Activated T-cell treated with anti-CD3 and anti-CD28 coated beads, Interleukin-2, amount 50 U/mL, for 72 hours (primary cell): Measurements from ENCODE around the gene RND1. TPM values are rescaled to one million over a fixed set of nuclear protein-coding genes. Genes with fewer than 3 reads are reported as not detected.
A peak's percentile ranks its signal among the peaks of the same experiment; 100 is the strongest.
"Not testable (repeated sequence)": the region's sequence is repeated elsewhere in the genome, so short reads cannot be mapped to it uniquely, and the experiment has no call there.

Experiments used
- ATAC-seq, 2 donors: fragments of 150-1000 bp; cut with Tn5 transposase; replicated peaks in 1 of 2; 2 replicates each; pipeline ENCODE4 v1.10.0; 2021; ENCODE audit warnings: moderate library complexity in 2 of 2, mild to moderate bottlenecking in 1 of 2
- DNase-seq, 2 donors: peaks; one replicate each; pipeline ENCODE4 v3.0.0; 2021 to 2022; ENCODE audit warnings: mixed read lengths in 1 of 2
- H3K27ac Mint-ChIP-seq: one replicate; pipeline ENCODE4 v1.8.0; 2022; ENCODE audit warnings: mild to moderate bottlenecking, moderate library complexity, mixed read lengths
- H3K27me3 Mint-ChIP-seq: one replicate; pipeline ENCODE4 v1.8.0; 2022; ENCODE audit warnings: low read depth, mixed read lengths
- H3K36me3 Mint-ChIP-seq, 2 donors: one replicate each; pipeline ENCODE4 v1.8.0; 2022; ENCODE audit warnings: mixed read lengths in 2 of 2, mild to moderate bottlenecking in 1 of 2; ENCODE audit not compliant: insufficient read depth in 2 of 2
- H3K4me1 Mint-ChIP-seq: one replicate; pipeline ENCODE4 v1.8.0; 2022; ENCODE audit warnings: low read depth, mixed read lengths
- H3K4me3 Mint-ChIP-seq, 2 donors: one replicate each; pipeline ENCODE4 v1.8.0; 2022; ENCODE audit warnings: mild to moderate bottlenecking in 2 of 2, mixed read lengths in 2 of 2, moderate library complexity in 2 of 2
- H3K9me3 Mint-ChIP-seq, 2 donors: one replicate each; pipeline ENCODE4 v1.8.0; 2022; ENCODE audit warnings: mixed read lengths in 2 of 2
- total RNA-seq, 2 donors: library from RNA; stranded (reverse); gene quantifications; one replicate each; pipeline ENCODE4 v1.2.3, GENCODE V29; 2022

RND1 gene
- total RNA-seq, 2 donors from 2014 or later: 4.5 to 5.5 TPM

DNA sequence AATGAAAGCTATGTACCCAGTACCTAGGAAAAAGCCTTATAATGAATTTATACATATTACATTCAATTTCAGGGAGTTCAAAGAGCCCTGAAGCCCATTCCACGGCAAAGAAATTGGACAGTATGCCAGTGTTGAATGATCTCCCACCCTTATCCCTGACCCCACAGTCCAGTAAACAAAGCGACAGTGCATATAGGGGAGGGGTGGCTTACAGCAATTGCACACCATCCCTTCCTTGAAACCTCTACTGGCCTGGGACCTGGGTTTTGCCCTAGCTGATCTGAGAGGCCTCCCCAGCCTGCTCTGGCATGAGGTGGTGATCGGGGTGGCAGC, 17.3 kb upstream of the RND1 start:
- ATAC-seq: no peak

GRCh38 chr12:48882315-48882687, 16.6 kb upstream of the RND1 start:
- H3K27ac Mint-ChIP-seq: no peak overlapping the region
- no peak overlapping the region for H3K4me3 Mint-ChIP-seq
- H3K27me3 Mint-ChIP-seq: peaks cover 26% of the 10 kb centered on the region
- no peaks in the 10 kb centered on the region for H3K36me3 Mint-ChIP-seq
- no peak for ATAC-seq
- DNase-seq: no peak
- peaks cover 8% of the 10 kb centered on the region for H3K4me1 Mint-ChIP-seq
- H3K9me3 Mint-ChIP-seq: no peaks in the 10 kb centered on the region

More for the DNA sequence above, 17.3 kb upstream of the RND1 start:
- peaks cover 26% of the 10 kb centered on the region for H3K27me3 Mint-ChIP-seq
- DNase-seq: no peak
- H3K9me3 Mint-ChIP-seq: no peaks in the 10 kb centered on the region
- H3K27ac Mint-ChIP-seq: no peak overlapping the region
- H3K4me3 Mint-ChIP-seq: no peak overlapping the region
- no peaks in the 10 kb centered on the region for H3K36me3 Mint-ChIP-seq
- peaks cover 8% of the 10 kb centered on the region for H3K4me1 Mint-ChIP-seq

DNA sequence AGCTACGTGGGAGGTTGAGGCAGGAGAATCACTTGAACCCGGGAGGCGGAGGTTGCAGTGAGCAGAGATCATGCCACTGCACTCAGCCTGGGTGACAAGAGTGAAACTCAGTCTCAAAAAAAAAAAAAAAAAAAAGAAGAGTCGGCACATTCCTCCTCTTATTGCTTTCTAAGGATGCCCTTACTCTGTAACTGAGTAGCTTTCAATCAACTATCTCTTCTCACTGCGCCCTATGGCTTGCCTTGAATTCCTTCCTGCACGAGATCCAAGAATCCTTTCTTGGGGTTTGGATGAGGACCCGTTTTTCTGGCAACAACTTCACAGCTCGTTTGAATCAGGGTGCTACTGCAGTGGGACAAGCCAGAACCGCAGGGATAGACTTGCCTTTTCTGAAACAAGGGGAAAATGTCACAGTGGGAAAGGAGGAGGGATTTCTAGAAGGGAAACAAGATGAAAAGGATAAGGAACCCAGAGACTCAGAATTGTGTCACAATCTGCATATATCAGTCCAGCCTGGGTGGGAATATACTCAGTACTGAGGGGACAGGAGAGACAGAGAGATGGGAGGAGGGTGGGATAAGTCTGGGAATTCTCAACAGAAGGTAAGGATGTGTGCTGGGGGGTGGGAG, 16.1 kb upstream of the RND1 start:
- Mint-ChIP-seq H3K27ac (no peak overlapping the region), H3K4me1 (peaks cover 8% of the 10 kb centered on the region), H3K36me3 (no peaks in the 10 kb centered on the region), H3K9me3 (no peaks in the 10 kb centered on the region), H3K4me3 (no peak overlapping the region), H3K27me3 (peaks cover 26% of the 10 kb centered on the region)
- DNase-seq (no peak), ATAC-seq (no peak)

GRCh38 chr12:48880647-48881046, 15.0 kb upstream of the RND1 start:
- DNase-seq: no peak
- Mint-ChIP-seq H3K9me3 (no peaks in the 10 kb centered on the region), H3K4me1 (peaks cover 8% of the 10 kb centered on the region), H3K4me3 (no peak overlapping the region), H3K36me3 (no peaks in the 10 kb centered on the region), H3K27ac (no peak overlapping the region), H3K27me3 (peaks cover 26% of the 10 kb centered on the region)
- no peak for ATAC-seq

DNA sequence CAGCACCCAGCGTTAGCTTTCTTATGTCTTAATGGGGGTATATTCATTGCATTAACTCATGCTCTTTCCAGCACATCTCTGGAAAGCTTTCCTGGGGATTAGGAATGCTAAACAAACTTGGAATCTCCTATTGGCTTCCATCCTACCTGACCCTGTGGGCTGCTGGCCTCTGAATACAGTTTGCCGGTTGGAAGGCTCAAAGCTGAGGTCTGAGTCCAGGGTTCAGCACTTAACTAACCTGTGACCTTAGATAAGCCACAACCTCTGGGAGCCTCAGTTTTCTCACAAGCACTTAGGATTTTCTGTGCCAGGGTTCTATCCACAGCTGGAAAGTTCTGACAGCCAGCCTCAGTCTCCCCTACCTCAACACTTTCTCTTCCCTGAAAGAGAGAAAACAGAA, 12.9 kb upstream of the RND1 start:
- ATAC-seq: no peak
- DNase-seq: no peak
- Mint-ChIP-seq H3K27ac (no peak overlapping the region), H3K4me3 (no peak overlapping the region), H3K27me3 (peaks cover 26% of the 10 kb centered on the region), H3K9me3 (no peaks in the 10 kb centered on the region), H3K36me3 (no peaks in the 10 kb centered on the region), H3K4me1 (peaks cover 8% of the 10 kb centered on the region)

- DNase-seq (no peak), ATAC-seq (no peak)
- Mint-ChIP-seq H3K9me3 (no peaks in the 10 kb centered on the region), H3K27ac (no peak overlapping the region), H3K4me1 (no peaks in the 10 kb centered on the region), H3K27me3 (peaks cover 15% of the 10 kb centered on the region), H3K36me3 (no peaks in the 10 kb centered on the region), H3K4me3 (no peak overlapping the region)
These were observed 10.4 kb upstream of the RND1 start for GRCh38 chr12:48875944-48876515.

DNA sequence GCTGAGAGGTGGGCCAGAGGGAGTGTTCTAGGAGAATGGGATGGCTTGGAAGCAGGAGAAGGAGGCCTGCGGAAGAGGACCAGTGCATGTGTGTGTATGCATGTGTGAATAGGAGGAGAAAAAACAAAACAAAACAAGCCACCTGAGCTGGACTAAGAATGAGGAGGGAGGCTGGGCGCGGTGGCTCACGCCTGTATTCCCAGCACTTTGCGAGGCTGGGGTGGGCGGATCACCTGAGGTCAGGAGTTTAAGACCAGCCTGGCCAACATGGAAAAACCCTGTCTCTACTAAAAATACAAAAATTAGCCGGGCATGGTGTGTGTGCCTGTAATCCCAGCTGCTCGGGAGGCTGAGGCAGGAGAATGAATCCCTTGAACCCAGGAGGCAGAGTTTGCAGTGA, 7.9 kb upstream of the RND1 start:
- not testable (repeated sequence) for H3K4me3 Mint-ChIP-seq, H3K27ac Mint-ChIP-seq, DNase-seq, H3K36me3 Mint-ChIP-seq, ATAC-seq, H3K9me3 Mint-ChIP-seq, H3K27me3 Mint-ChIP-seq, H3K4me1 Mint-ChIP-seq

GRCh38 chr12:48873096-48873495, 7.4 kb upstream of the RND1 start:
- no peak for ATAC-seq
- H3K36me3 Mint-ChIP-seq: no peaks in the 10 kb centered on the region
- H3K4me3 Mint-ChIP-seq: no peak overlapping the region
- H3K4me1 Mint-ChIP-seq: no peaks in the 10 kb centered on the region
- H3K9me3 Mint-ChIP-seq: no peaks in the 10 kb centered on the region
- DNase-seq: no peak
- no peaks in the 10 kb centered on the region for H3K27me3 Mint-ChIP-seq
- no peak overlapping the region for H3K27ac Mint-ChIP-seq

DNA sequence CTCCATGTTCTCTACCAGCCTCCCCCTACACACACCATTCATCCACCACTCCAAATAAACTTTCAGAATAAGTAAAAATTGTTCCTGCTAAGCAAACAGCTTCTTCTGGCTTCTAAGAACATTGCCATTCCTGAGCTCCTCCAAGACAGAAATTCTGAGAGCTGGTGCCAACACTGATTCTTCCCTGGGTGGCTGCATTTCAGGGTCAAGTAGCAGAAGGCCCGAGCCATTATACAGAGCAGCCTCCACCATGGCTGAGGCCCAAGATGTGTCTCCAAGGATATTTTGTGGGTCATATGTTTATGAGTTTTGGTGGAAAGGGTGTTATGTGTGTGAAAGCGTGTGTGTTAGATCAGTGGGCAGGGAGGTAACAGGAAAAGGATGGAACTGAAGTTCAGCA, 3.5 kb upstream of the RND1 start:
- Mint-ChIP-seq H3K36me3 (no peaks in the 10 kb centered on the region), H3K9me3 (no peaks in the 10 kb centered on the region), H3K27me3 (peaks cover 11% of the 10 kb centered on the region), H3K4me3 (no peak overlapping the region), H3K27ac (no peak overlapping the region), H3K4me1 (peaks cover 22% of the 10 kb centered on the region)
- ATAC-seq: no peak
- DNase-seq: no peak

- H3K27ac Mint-ChIP-seq: no peak overlapping the region
- ATAC-seq: no peak
- no peaks in the 10 kb centered on the region for H3K36me3 Mint-ChIP-seq
- H3K4me1 Mint-ChIP-seq: peaks cover 22% of the 10 kb centered on the region
- no peaks in the 10 kb centered on the region for H3K9me3 Mint-ChIP-seq
- H3K27me3 Mint-ChIP-seq: peaks cover 17% of the 10 kb centered on the region
- H3K4me3 Mint-ChIP-seq: no peak overlapping the region
- DNase-seq: no peak
These were observed 2.8 kb upstream of the RND1 start for GRCh38 chr12:48868451-48868850.

GRCh38 chr12:48866052-48866711, 512 bp upstream of the RND1 start:
- peak overlapping the region; percentile 85 to 89 for H3K4me3 Mint-ChIP-seq
- no peaks in the 10 kb centered on the region for H3K9me3 Mint-ChIP-seq
- no peaks in the 10 kb centered on the region for H3K36me3 Mint-ChIP-seq
- H3K4me1 Mint-ChIP-seq: peaks cover 26% of the 10 kb centered on the region
- ATAC-seq (peak; percentile 54 to 64), DNase-seq (no peak)
- peak overlapping the region; percentile 79 for H3K27ac Mint-ChIP-seq
- peaks cover 37% of the 10 kb centered on the region for H3K27me3 Mint-ChIP-seq

GRCh38 chr12:48863291-48863690, 2.4 kb downstream of the RND1 start:
- DNase-seq (no peak), ATAC-seq (no peak)
- H3K4me1 Mint-ChIP-seq: peaks cover 31% of the 10 kb centered on the region
- no peak overlapping the region for H3K4me3 Mint-ChIP-seq
- H3K27me3 Mint-ChIP-seq: peaks cover 37% of the 10 kb centered on the region
- H3K27ac Mint-ChIP-seq: no peak overlapping the region
- no peaks in the 10 kb centered on the region for H3K9me3 Mint-ChIP-seq
- H3K36me3 Mint-ChIP-seq: no peaks in the 10 kb centered on the region

GRCh38 chr12:48862760-48863159, 2.9 kb downstream of the RND1 start:
- Mint-ChIP-seq H3K36me3 (no peaks in the 10 kb centered on the region), H3K9me3 (no peaks in the 10 kb centered on the region), H3K27ac (no peak overlapping the region), H3K4me3 (no peak overlapping the region), H3K27me3 (peaks cover 37% of the 10 kb centered on the region), H3K4me1 (peaks cover 31% of the 10 kb centered on the region)
- DNase-seq (no peak), ATAC-seq (no peak)

GRCh38 chr12:48861111-48861510, 4.6 kb downstream of the RND1 start:
- ATAC-seq (peak; percentile 21 to 35), DNase-seq (peak; percentile 21 to 27)
- H3K27me3 Mint-ChIP-seq: peaks cover 37% of the 10 kb centered on the region
- H3K36me3 Mint-ChIP-seq: no peaks in the 10 kb centered on the region
- H3K4me3 Mint-ChIP-seq: no peak overlapping the region
- no peak overlapping the region for H3K27ac Mint-ChIP-seq
- peaks cover 28% of the 10 kb centered on the region for H3K4me1 Mint-ChIP-seq
- H3K9me3 Mint-ChIP-seq: no peaks in the 10 kb centered on the region
